Activated CD8-positive, alpha-beta T cell treated with anti-CD3 and anti-CD28 coated beads for 36 hours (primary cell): ENCODE measurements around the gene KCNC1. TPM values are rescaled to one million over a fixed set of nuclear protein-coding genes. Genes with fewer than 3 reads are reported as not detected.

Source experiments
- ATAC-seq: fragments of 200-7000 bp; cut with Tn5 transposase; one replicate; pipeline ENCODE4 v1.10.0; 2021; ENCODE audit warnings: mild to moderate bottlenecking, moderate library complexity
- CTCF ChIA-PET: fragments of 350-600 bp; sonication (Branson Sonifier 250); formaldehyde crosslinking; loops from one replicate; lab custom pipeline; 2021; ENCODE audit warnings: antibody characterized with exemption; lab: Charles Lee
- POLR2A ChIA-PET: fragments of 350-600 bp; sonication (Branson Sonifier 250); formaldehyde crosslinking; loops from one replicate; lab custom pipeline; 2021; ENCODE audit warnings: antibody characterized with exemption; lab: Charles Lee
- DNase-seq: peaks from one replicate; pipeline ENCODE4 v3.0.0-alpha.2; 2020
- H3K27ac Mint-ChIP-seq: one replicate; pipeline ENCODE4 v1.8.0; 2021; ENCODE audit warnings: mild to moderate bottlenecking, mixed read lengths
- H3K27me3 Mint-ChIP-seq: one replicate; pipeline ENCODE4 v1.8.0; 2021; ENCODE audit warnings: mixed read lengths
- H3K36me3 Mint-ChIP-seq: one replicate; pipeline ENCODE4 v1.8.0; 2021; ENCODE audit warnings: low read depth, mixed read lengths
- H3K4me1 Mint-ChIP-seq: one replicate; pipeline ENCODE4 v1.8.0; 2021; ENCODE audit warnings: low read depth, mixed read lengths
- H3K4me3 Mint-ChIP-seq: one replicate; pipeline ENCODE4 v1.8.0; 2021; ENCODE audit warnings: mild to moderate bottlenecking, moderate library complexity, mixed read lengths
- H3K9me3 Mint-ChIP-seq: one replicate; pipeline ENCODE4 v1.8.0; 2021; ENCODE audit warnings: mixed read lengths
- intact Hi-C: fragments of 100-400 bp; cut with micrococcal nuclease; formaldehyde crosslinking; loops from one replicate; pipeline ENCODE4 v1.10.0; 2022
- total RNA-seq, 2 experiments: library from RNA; stranded (reverse); gene quantifications; one replicate each; pipeline ENCODE4 v1.2.3, GENCODE V29; 2021
- TF ChIP-seq, protein P1 (sequence below): fragments of 200-600 bp; IDR thresholded peaks from one replicate; pipeline ENCODE4 v1.8.0; 2022; ENCODE audit warnings: antibody characterized with exemption, mild to moderate bottlenecking

KCNC1 gene
- total RNA-seq, 2 experiments from 2014 or later = not detected

DNA sequence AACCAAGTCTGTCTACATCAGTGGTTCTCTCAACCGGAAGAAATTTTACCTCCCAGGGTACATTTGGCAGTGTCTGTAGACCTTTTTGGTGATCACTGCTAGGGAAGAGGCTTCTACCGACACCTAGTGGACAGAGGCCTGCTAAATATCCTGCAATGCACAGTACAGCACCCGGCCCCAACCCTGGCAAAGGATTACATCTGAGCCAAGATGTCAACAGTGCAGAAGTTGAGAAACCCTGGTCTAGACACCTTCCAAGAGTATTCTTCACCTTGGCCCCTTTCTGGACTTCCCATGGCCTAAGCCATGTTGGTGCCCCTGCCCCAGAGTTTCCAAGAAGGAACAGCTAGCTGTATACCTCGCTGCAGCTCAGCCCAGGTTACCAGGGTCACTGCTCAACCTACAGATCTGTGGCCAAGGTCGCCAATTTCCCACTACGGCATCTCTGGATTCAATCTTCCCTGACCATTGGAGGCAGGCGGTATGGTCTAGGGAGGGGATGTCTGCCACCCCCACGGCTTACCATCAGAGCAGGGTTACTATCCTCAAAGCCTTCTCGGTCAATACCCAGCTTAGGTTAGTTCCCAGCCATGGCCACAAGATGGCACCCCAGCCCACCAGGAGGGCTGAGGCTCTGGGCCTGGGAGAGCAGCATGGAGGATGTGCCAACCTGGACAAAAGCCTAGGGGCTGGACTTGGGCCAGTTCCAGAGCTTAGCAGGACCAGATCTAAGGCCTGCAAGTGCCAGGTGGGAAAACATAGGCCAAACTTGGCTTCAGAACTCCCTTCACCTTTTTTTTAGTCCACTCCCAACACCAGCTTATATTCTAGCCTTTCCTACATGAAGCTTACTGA is 3.7 kb upstream of the KCNC1 start:
- ChIA-PET CTCF (interaction anchor here (0.6 to 6.9 kb wide), 54 partner anchors 10 to 385 kb away, joined by 3 to 147 read pairs (median 5); partner anchors contain the start of genes MYOD1, OTOG and SAAL1), POLR2A (no interaction called here)
- ATAC-seq = peak; percentile 90
- H3K27ac Mint-ChIP-seq = no peak overlapping the region
- peak; percentile 79 for DNase-seq
- TF ChIP-seq, protein P1, sequence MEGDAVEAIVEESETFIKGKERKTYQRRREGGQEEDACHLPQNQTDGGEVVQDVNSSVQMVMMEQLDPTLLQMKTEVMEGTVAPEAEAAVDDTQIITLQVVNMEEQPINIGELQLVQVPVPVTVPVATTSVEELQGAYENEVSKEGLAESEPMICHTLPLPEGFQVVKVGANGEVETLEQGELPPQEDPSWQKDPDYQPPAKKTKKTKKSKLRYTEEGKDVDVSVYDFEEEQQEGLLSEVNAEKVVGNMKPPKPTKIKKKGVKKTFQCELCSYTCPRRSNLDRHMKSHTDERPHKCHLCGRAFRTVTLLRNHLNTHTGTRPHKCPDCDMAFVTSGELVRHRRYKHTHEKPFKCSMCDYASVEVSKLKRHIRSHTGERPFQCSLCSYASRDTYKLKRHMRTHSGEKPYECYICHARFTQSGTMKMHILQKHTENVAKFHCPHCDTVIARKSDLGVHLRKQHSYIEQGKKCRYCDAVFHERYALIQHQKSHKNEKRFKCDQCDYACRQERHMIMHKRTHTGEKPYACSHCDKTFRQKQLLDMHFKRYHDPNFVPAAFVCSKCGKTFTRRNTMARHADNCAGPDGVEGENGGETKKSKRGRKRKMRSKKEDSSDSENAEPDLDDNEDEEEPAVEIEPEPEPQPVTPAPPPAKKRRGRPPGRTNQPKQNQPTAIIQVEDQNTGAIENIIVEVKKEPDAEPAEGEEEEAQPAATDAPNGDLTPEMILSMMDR = peak; percentile 78
- intact Hi-C loops = loop anchor here (2.0 to 5.0 kb wide), 2 partner anchors 134 to 248 kb away; no protein-coding TSS in a partner anchor
- peaks cover 3% of the 10 kb centered on the region for H3K4me1 Mint-ChIP-seq
- no peaks in the 10 kb centered on the region for H3K36me3 Mint-ChIP-seq
- no peak overlapping the region for H3K4me3 Mint-ChIP-seq
- peaks cover 41% of the 10 kb centered on the region for H3K27me3 Mint-ChIP-seq
- no peaks in the 10 kb centered on the region for H3K9me3 Mint-ChIP-seq

DNA sequence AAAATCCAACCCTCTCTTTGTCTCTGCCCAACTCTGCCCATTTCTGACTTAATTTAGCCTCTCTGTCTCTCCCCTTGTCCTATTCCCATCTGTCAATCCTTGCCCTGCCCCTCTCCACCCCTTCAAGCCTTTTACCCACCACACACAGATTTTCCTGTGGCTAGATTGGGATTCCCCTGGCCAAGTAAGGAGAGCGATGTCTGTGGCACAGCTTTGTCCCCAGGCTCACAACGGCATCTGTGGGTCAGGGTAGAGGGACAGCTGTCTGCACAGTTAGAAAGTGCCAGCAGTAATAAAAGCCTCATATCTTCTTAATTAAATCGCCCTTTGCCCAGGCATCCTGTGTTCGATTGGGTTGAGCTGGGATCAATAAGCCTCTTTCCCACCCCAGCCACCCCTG is 1.3 kb upstream of the KCNC1 start:
- no peak for ATAC-seq
- Mint-ChIP-seq H3K4me3 (no peak overlapping the region), H3K36me3 (no peaks in the 10 kb centered on the region), H3K27me3 (peaks cover 52% of the 10 kb centered on the region), H3K9me3 (no peaks in the 10 kb centered on the region), H3K4me1 (peaks cover 3% of the 10 kb centered on the region), H3K27ac (no peak overlapping the region)
- intact Hi-C loops = loop anchor here (5.0 kb wide), 1 partner anchor 136 kb away; no protein-coding TSS in a partner anchor
- no peak for DNase-seq
- TF ChIP-seq, protein P1 = no peak
- ChIA-PET CTCF (interaction anchor here (1.1 to 6.9 kb wide), 4 partner anchors 14 to 247 kb away, joined by 3 to 147 read pairs (median 29); partner anchors contain the start of gene MYOD1), POLR2A (no interaction called here)

DNA sequence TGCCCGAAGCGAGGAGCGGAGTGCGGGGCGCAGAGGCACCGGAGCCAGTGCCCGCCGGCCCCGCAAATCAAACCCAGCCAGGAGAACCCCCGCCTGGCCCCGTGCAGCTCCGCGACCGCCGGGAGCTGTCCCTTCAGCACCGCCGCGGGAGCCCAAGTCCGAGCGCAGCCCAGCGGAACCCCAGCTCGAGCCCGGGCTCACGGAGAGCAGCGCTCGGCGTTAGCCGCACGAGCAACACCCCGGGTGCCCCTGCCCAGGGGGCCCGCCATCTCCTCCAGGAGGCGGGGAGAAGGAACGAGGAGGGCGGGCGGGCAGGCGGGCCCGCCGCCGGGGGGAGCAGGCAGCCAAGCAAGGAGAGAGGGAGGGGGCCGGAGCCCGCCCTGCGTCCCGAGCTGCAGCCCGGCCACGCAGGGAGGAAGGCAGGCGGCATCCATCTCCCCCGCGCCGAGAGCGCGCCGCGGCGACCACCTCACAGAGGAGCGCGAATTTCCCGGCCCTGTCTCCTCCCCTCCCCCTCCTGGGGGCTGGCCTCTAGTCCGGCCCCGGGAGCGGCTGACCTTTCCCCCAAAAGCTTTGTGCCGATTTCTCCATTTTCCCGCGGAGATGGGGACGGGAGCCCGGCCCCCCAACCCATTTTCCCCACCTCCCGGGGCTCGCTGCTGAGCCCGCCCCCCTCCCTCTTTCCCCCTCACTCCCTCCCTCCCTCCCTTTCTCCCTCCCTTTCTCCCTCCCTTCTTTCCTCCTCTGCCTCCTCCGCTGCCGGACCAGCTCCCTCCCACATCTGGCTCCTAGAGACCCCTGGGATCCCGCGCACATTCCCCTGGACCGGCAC is 621 bp downstream of the KCNC1 start:
- H3K9me3 Mint-ChIP-seq = no peaks in the 10 kb centered on the region
- no peaks in the 10 kb centered on the region for H3K36me3 Mint-ChIP-seq
- intact Hi-C loops = loop anchor here (5.0 kb wide), 1 partner anchor 138 kb away; no protein-coding TSS in a partner anchor
- H3K27ac Mint-ChIP-seq = no peak overlapping the region
- peaks cover 3% of the 10 kb centered on the region for H3K4me1 Mint-ChIP-seq
- POLR2A ChIA-PET = no interaction called here
- ATAC-seq = peak; percentile 70
- H3K4me3 Mint-ChIP-seq = no peak overlapping the region
- CTCF ChIA-PET = interaction anchor here (1.0 to 6.9 kb wide), 2 partner anchors 23 to 245 kb away, joined by 3 to 147 read pairs; no protein-coding TSS in a partner anchor
- DNase-seq = peak; percentile 59
- TF ChIP-seq, protein P1 = no peak
- H3K27me3 Mint-ChIP-seq = peaks cover 46% of the 10 kb centered on the region

DNA sequence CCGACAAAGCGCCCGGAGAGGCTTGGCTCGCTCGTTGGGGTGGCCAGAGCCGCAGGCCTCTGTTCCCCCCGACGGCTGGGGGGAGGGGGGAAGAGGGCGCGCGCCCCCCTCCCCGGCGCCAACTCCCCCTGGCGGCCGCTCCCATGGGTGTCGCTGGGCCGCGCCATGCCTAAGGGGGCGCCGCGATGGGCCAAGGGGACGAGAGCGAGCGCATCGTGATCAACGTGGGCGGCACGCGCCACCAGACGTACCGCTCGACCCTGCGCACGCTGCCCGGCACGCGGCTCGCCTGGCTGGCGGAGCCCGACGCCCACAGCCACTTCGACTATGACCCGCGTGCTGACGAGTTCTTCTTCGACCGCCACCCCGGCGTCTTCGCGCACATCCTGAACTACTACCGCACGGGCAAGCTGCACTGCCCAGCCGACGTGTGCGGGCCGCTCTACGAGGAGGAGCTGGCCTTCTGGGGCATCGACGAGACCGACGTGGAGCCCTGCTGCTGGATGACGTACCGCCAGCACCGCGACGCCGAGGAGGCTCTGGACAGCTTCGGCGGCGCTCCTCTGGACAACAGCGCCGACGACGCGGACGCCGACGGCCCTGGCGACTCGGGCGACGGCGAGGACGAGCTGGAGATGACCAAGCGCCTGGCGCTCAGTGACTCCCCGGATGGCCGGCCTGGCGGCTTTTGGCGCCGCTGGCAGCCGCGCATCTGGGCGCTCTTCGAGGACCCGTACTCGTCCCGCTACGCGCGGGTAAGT is 1.4 kb downstream of the KCNC1 start:
- ATAC-seq (no peak), DNase-seq (no peak)
- Mint-ChIP-seq H3K36me3 (no peaks in the 10 kb centered on the region), H3K4me3 (no peak overlapping the region), H3K4me1 (peaks cover 3% of the 10 kb centered on the region), H3K27me3 (peaks cover 46% of the 10 kb centered on the region), H3K9me3 (no peaks in the 10 kb centered on the region), H3K27ac (no peak overlapping the region)
- intact Hi-C loops = no loop called here
- ChIA-PET POLR2A (interaction anchor here (0.6 kb wide), 1 partner anchor 225 kb away, joined by 3 read pairs; no protein-coding TSS in a partner anchor), CTCF (interaction anchor here (6.9 kb wide), 1 partner anchor 244 kb away, joined by 147 read pairs; no protein-coding TSS in a partner anchor)
- TF ChIP-seq, protein P1 = peak; percentile 15
